ENCODE results near the gene CREB5. TPM values are rescaled to one million over a fixed set of nuclear protein-coding genes. Genes with fewer than 3 reads are reported as not detected.

The CREB5 gene
- total RNA-seq, 1 experiment from 2014 or later: 0.49 TPM

DNA sequence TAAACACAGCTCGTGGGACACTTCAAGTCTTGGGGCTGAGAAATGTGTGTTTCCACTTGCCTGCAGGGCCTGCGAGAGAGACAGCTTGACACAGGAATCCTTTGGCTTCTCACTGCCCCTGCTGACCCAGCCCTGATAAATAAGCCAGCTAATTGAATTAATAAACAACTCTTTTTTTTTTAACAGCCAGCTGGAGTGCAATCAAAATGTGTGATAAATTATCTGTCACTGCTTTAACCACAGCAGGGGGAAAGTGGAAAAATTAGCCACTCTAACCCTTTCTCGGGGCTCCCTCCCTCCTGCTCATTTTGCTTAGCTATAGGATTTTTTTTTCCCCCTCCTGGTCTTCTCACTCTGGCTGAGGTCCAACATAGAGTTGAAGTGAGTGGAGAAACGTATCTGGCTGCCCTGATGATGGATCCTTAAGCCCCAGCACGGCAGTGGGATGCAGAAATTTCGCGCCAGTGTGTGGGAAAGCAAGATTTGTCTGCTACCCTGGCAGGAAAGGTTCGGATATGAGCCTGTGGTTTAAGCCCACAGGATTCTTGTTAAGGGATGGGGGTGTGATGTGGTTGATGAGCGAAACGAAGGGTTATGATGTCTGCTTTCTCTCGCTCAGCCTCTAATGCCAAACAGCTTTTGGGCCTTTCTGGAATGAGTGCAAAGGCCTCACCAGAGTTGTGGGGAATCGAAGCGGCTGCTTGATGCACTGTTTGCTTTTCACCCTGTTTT is 372.0 kb downstream of the CREB5 start (continued):
- TF ChIP-seq, protein P1, sequence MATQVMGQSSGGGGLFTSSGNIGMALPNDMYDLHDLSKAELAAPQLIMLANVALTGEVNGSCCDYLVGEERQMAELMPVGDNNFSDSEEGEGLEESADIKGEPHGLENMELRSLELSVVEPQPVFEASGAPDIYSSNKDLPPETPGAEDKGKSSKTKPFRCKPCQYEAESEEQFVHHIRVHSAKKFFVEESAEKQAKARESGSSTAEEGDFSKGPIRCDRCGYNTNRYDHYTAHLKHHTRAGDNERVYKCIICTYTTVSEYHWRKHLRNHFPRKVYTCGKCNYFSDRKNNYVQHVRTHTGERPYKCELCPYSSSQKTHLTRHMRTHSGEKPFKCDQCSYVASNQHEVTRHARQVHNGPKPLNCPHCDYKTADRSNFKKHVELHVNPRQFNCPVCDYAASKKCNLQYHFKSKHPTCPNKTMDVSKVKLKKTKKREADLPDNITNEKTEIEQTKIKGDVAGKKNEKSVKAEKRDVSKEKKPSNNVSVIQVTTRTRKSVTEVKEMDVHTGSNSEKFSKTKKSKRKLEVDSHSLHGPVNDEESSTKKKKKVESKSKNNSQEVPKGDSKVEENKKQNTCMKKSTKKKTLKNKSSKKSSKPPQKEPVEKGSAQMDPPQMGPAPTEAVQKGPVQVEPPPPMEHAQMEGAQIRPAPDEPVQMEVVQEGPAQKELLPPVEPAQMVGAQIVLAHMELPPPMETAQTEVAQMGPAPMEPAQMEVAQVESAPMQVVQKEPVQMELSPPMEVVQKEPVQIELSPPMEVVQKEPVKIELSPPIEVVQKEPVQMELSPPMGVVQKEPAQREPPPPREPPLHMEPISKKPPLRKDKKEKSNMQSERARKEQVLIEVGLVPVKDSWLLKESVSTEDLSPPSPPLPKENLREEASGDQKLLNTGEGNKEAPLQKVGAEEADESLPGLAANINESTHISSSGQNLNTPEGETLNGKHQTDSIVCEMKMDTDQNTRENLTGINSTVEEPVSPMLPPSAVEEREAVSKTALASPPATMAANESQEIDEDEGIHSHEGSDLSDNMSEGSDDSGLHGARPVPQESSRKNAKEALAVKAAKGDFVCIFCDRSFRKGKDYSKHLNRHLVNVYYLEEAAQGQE (IDR thresholded peaks at IDR 0.05; ENCODE audit: low read depth): no peak
- no peak for TF ChIP-seq ZFX (IDR thresholded peaks at IDR 0.05)
- TF ChIP-seq CEBPB (IDR thresholded peaks at IDR 0.05; ENCODE audit: low read depth): no peak
- TF ChIP-seq MAX (IDR thresholded peaks at IDR 0.05): no peak
- TF ChIP-seq POLR2AphosphoS5 (IDR thresholded peaks at IDR 0.05; ENCODE audit: low read depth, low read length): no peak
- TF ChIP-seq SIN3A (IDR thresholded peaks at IDR 0.05; ENCODE audit: low read depth): no peak

GRCh38 chr7:28785041-28785995 is 373.0 kb downstream of the CREB5 start:
- RAD21 ChIA-PET (ENCODE audit: low non-redundant PET in 1 of 2, low total read pairs in 2 of 2, uncharacterized antibody in 2 of 2, unreplicated experiment in 2 of 2): no interaction called here
- no peak for DNase-seq (ENCODE audit: low read depth, low spot score)
- no TSS peak for BruUV-seq (replicated peaks)
- no peak overlapping the region for H2AFZ ChIP-seq (ENCODE audit: low read depth, low read length, poor library complexity, severe bottlenecking)
- H3K27me3 ChIP-seq (ENCODE audit: insufficient read depth, low read length): no peaks in the 10 kb centered on the region; the same call in 1 of the 2 replicates
- no peaks in the 10 kb centered on the region for H4K20me1 ChIP-seq (ENCODE audit: insufficient read depth)
- H3K4me2 ChIP-seq (ENCODE audit: low read length): no peak overlapping the region
- intact Hi-C loops (cut with micrococcal nuclease): no loop called here
- no peaks in the 10 kb centered on the region for H3K79me2 ChIP-seq (ENCODE audit: insufficient read depth, low read length)
- H3K9ac ChIP-seq (ENCODE audit: low read length): no peak overlapping the region
- POLR2A ChIA-PET: no interaction called here
- no peaks in the 10 kb centered on the region for H3K4me1 ChIP-seq (ENCODE audit: control insufficient read depth in 1 of 2, insufficient read depth in 2 of 2, low read length in 2 of 2)
- H3K9me2 ChIP-seq (ENCODE audit: insufficient read depth): no peaks in the 10 kb centered on the region
- no peaks in the 10 kb centered on the region for H3K36me3 ChIP-seq (ENCODE audit: control insufficient read depth in 1 of 2, insufficient read depth in 2 of 2, low read length in 2 of 2)
- ATAC-seq: no peak
- H3K9me3 ChIP-seq (ENCODE audit: control insufficient read depth in 1 of 2, insufficient read depth in 1 of 2, low read depth in 1 of 2, low read length in 2 of 2): no peaks in the 10 kb centered on the region
- H3K27ac ChIP-seq (ENCODE audit: low read depth, low read length): no peak overlapping the region
- CTCF ChIA-PET: no interaction called here
- no peak overlapping the region for H3K4me3 ChIP-seq (replicated peaks in 1 of 2; ENCODE audit: low read depth in 1 of 2, low read length in 2 of 2)
- TF ChIP-seq ELF1 (IDR thresholded peaks at IDR 0.05; ENCODE audit: borderline replicate concordance, low read depth): no peak
- no peak for TF ChIP-seq SP1 (IDR thresholded peaks at IDR 0.05; ENCODE audit: low read depth)
- no peak for TF ChIP-seq YY1 (IDR thresholded peaks at IDR 0.05; ENCODE audit: extremely low read depth, insufficient replicate concordance, low read depth, low read length)
- TF ChIP-seq CEBPB (IDR thresholded peaks at IDR 0.05; ENCODE audit: low read depth): no peak
- TF ChIP-seq ZFX (IDR thresholded peaks at IDR 0.05): no peak
- TF ChIP-seq MAX (IDR thresholded peaks at IDR 0.05): no peak
- TF ChIP-seq EZH2phosphoT487 (IDR thresholded peaks at IDR 0.05; ENCODE audit: borderline replicate concordance): no peak
- TF ChIP-seq SRF (IDR thresholded peaks at IDR 0.05; ENCODE audit: low read depth): no peak
- no peak for TF ChIP-seq ZBTB33 (IDR thresholded peaks at IDR 0.05; ENCODE audit: extremely low read depth, insufficient replicate concordance, low read length)
- no peak for TF ChIP-seq EGR1 (IDR thresholded peaks at IDR 0.05; ENCODE audit: low read depth)
- TF ChIP-seq, protein P2, sequence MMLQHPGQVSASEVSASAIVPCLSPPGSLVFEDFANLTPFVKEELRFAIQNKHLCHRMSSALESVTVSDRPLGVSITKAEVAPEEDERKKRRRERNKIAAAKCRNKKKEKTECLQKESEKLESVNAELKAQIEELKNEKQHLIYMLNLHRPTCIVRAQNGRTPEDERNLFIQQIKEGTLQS (IDR thresholded peaks at IDR 0.05): no peak
- no peak for TF ChIP-seq POLR2A (IDR thresholded peaks at IDR 0.05; ENCODE audit: borderline replicate concordance, extremely low read depth, insufficient read depth, insufficient read length)
